Memory B cell (primary cell): ENCODE data around the gene ZNF76.
A peak's percentile ranks its signal among the peaks of the same experiment; 100 is the strongest.

Experiments
- ATAC-seq: fragments of 150-1000 bp; cut with Tn5 transposase; 2 replicates; pipeline ENCODE4 v1.10.0; 2021; ENCODE audit warnings: low read depth, mild to moderate bottlenecking, moderate library complexity
- DNase-seq, 2 donors: peaks; one replicate each; pipeline ENCODE4 v3.0.0; 2022; ENCODE audit warnings: low spot score in 2 of 2
- H3K27ac Mint-ChIP-seq: one replicate; pipeline ENCODE4 v1.8.0; 2022; ENCODE audit warnings: mild to moderate bottlenecking, moderate library complexity, mixed read lengths
- H3K27me3 Mint-ChIP-seq: one replicate; pipeline ENCODE4 v1.8.0; 2022; ENCODE audit warnings: mixed read lengths
- H3K36me3 Mint-ChIP-seq: one replicate; pipeline ENCODE4 v1.8.0; 2022; ENCODE audit warnings: mild to moderate bottlenecking, mixed read lengths
- H3K4me1 Mint-ChIP-seq: one replicate; pipeline ENCODE4 v1.8.0; 2022; ENCODE audit warnings: mixed read lengths
- H3K4me3 Mint-ChIP-seq: one replicate; pipeline ENCODE4 v1.8.0; 2022; ENCODE audit warnings: mild to moderate bottlenecking, moderate library complexity, mixed read lengths
- H3K9me3 Mint-ChIP-seq: one replicate; pipeline ENCODE4 v1.8.0; 2022; ENCODE audit warnings: mixed read lengths

The ZNF76 gene

DNA sequence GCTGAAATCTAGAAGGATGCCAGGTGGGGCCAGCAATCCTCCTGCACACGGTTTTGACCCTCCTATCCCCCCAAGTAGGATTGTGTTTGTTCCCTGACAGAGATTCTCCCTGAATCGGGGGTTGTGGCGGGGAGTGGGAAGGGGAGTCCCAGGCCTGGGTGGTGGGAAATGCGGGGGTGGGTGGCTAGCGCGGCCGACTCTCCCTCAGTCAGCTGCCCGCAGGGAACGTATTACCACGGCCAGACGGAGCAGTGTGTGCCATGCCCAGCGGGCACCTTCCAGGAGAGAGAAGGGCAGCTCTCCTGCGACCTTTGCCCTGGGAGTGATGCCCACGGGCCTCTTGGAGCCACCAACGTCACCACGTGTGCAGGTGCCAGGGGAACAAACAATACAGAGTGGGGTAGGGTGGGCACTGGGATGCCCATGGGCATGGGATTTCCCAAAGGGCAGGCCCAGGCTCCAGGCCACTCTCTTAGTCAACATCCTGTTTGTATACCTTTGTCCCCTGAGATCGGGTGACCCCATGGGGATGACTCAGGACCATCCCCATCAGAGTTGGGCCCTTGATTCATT, 16.1 kb upstream of the ZNF76 start:
- H3K4me1 Mint-ChIP-seq = peaks cover 11% of the 10 kb centered on the region
- ATAC-seq (no peak), DNase-seq (no peak)
- H3K9me3 Mint-ChIP-seq = no peaks in the 10 kb centered on the region
- H3K36me3 Mint-ChIP-seq = peaks cover 12% of the 10 kb centered on the region
- no peak overlapping the region for H3K4me3 Mint-ChIP-seq
- H3K27ac Mint-ChIP-seq = no peak overlapping the region
- peaks cover 1% of the 10 kb centered on the region for H3K27me3 Mint-ChIP-seq

DNA sequence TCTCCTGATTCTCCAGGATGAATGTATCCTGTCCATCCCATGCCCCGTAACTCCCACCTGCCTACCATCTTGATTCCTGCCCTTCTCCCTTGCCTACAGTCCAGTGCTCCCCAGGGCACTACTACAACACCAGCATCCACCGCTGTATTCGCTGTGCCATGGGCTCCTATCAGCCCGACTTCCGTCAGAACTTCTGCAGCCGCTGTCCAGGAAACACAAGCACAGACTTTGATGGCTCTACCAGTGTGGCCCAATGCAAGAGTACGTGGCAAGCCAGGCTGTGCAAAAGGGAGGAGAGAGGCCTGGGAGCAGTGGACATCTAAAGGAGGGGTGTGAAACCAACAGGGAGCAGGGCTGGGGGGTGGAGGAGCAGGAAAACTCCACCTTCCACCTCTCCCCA, 15.0 kb upstream of the ZNF76 start:
- H3K27me3 Mint-ChIP-seq = peaks cover 1% of the 10 kb centered on the region
- ATAC-seq = no peak
- H3K9me3 Mint-ChIP-seq = no peaks in the 10 kb centered on the region
- H3K4me1 Mint-ChIP-seq = peaks cover 11% of the 10 kb centered on the region
- H3K4me3 Mint-ChIP-seq = no peak overlapping the region
- no peak overlapping the region for H3K27ac Mint-ChIP-seq
- peaks cover 12% of the 10 kb centered on the region for H3K36me3 Mint-ChIP-seq
- DNase-seq = no peak

DNA sequence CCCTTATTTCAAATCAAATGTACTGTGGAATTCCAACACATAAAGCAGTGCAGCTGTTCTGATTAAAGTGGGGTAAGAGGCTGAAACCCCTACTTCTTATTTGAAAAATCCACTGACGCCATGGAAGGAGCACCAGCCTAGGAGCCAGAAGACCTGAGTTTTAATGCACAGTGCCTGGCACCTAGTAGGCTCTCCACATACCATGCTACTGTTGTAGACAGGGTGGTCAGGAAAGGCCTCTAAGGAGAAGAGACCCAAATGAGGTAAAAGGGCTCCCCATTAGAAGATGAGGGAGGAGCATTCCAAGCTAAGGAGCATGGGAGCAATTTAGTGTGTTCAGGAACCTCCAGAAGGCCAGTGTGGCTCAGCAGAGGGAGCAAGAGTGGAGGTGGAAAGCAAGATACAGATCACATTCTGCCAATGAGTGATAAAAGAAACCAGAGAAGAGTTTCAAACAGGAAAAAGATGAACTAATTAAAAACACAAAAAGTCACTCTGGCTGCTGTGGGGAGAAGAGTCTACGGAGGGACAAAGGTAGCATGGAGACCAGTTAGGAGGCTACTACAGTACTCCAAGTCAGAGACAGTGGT, 11.8 kb upstream of the ZNF76 start:
- Mint-ChIP-seq H3K4me1 (peaks cover 13% of the 10 kb centered on the region), H3K27ac (no peak overlapping the region), H3K9me3 (no peaks in the 10 kb centered on the region), H3K36me3 (peaks cover 16% of the 10 kb centered on the region), H3K4me3 (no peak overlapping the region), H3K27me3 (no peaks in the 10 kb centered on the region)
- ATAC-seq = no peak
- DNase-seq = no peak

DNA sequence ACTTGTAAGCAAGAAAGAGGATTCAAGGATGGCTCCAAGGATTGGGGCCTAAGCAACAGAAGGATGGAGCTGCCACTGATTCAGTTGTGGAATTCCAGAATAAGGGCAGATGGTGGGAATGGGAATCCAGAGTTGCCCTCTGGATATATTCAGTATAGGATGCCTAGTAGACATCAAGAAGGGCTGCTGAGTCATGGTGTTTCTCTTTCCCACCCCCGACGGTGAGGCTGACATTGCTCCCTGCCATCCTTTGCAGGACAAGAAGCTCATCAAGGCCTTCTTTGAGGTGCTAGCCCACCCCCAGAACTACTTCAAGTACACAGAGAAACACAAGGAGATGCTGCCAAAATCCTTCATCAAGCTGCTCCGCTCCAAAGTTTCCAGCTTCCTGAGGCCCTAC, 11.2 kb upstream of the ZNF76 start:
- H3K4me3 Mint-ChIP-seq = no peak overlapping the region
- peaks cover 16% of the 10 kb centered on the region for H3K36me3 Mint-ChIP-seq
- H3K4me1 Mint-ChIP-seq = peaks cover 13% of the 10 kb centered on the region
- no peaks in the 10 kb centered on the region for H3K27me3 Mint-ChIP-seq
- ATAC-seq (no peak), DNase-seq (no peak)
- no peaks in the 10 kb centered on the region for H3K9me3 Mint-ChIP-seq
- H3K27ac Mint-ChIP-seq = no peak overlapping the region

DNA sequence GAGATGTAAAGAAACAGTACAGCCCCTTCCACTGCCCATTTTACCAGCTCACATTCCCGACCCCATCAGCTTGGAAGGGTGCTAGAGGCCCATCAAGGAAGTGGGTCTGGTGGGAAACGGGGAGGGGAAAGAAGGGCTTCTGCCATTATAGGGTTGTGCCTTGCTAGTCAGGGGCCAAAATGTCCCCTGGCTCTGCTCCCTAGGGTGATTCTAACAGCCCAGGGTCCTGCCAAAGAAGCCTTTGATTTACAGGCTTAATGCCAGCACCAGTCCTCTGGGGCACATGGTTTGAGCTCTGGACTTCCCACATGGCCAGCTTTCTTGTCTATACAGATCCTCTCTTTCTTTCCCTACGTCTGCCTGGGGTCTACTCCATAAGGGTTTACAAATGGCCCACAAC, 10.6 kb upstream of the ZNF76 start:
- ATAC-seq = no peak
- Mint-ChIP-seq H3K9me3 (no peaks in the 10 kb centered on the region), H3K36me3 (peaks cover 16% of the 10 kb centered on the region), H3K4me3 (no peak overlapping the region), H3K27me3 (no peaks in the 10 kb centered on the region), H3K4me1 (peaks cover 15% of the 10 kb centered on the region), H3K27ac (no peak overlapping the region)
- DNase-seq = no peak

DNA sequence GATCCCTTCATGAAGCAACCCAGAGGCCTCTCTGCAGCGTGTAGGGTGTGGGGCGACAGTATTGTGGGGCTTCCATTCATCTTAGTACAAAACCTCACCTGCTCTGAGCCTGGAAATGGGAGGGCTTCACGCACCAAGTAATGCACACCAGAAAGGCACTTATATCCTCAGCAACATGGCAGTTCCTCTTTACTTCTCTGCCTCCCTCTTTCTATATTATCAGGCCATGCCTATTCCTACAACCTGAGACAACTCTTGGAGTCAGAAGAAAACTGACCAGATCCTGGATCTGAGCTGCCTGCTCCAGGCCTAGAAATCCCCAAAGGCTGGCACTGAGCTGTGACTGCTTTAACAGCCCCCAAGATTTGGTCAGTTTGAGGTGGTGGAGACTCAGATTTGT, 7.6 kb upstream of the ZNF76 start:
- Mint-ChIP-seq H3K9me3 (no peaks in the 10 kb centered on the region), H3K27me3 (no peaks in the 10 kb centered on the region), H3K36me3 (peaks cover 7% of the 10 kb centered on the region), H3K27ac (no peak overlapping the region), H3K4me1 (peaks cover 12% of the 10 kb centered on the region), H3K4me3 (no peak overlapping the region)
- ATAC-seq = no peak
- no peak for DNase-seq

DNA sequence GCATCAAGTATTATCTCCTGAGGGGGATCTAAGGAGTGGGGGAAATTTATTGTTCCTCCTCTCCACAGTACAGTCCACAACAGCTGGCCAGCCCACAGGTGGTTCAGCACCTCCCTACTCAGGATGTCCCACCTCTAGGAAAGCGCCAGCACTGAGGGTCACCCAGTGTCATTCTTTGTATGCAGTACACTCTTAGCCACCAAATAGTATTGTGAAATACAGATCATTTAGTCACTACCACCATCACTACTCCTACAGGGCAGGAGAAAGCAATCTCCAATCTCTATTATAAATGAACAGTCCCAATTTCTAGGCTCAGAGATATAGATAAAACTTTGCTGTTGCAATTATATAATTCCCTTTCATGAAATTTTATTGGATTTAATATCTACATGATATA, 6.3 kb upstream of the ZNF76 start:
- Mint-ChIP-seq H3K9me3 (no peaks in the 10 kb centered on the region), H3K36me3 (peaks cover 7% of the 10 kb centered on the region), H3K4me3 (no peak overlapping the region), H3K27ac (no peak overlapping the region), H3K27me3 (no peaks in the 10 kb centered on the region), H3K4me1 (peaks cover 9% of the 10 kb centered on the region)
- ATAC-seq (no peak), DNase-seq (no peak)

DNA sequence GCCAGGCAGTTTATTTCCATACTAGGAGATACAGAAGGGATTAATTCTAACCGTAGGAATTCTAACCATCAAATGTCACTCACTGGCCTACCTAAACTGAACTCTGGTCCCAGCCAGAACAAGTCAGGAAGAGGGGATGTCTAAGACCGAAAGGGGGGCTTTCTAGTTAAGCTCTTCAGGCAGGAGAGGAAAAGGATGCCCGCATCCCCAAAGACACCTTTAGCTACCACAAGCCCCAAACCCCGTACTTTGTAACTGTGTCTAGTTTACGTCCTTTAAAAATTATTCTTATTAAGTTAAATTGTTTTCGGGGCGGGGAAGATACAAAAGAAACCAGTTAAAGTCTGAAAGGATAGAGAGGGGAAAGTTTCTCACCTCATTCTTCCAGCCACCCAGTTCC, 1.2 kb upstream of the ZNF76 start:
- ATAC-seq (no peak), DNase-seq (no peak)
- Mint-ChIP-seq H3K4me3 (peak overlapping the region; percentile 99), H3K27ac (peak overlapping the region; percentile 97), H3K36me3 (peaks cover 1% of the 10 kb centered on the region), H3K9me3 (no peaks in the 10 kb centered on the region), H3K4me1 (peaks cover 29% of the 10 kb centered on the region), H3K27me3 (no peaks in the 10 kb centered on the region)

DNA sequence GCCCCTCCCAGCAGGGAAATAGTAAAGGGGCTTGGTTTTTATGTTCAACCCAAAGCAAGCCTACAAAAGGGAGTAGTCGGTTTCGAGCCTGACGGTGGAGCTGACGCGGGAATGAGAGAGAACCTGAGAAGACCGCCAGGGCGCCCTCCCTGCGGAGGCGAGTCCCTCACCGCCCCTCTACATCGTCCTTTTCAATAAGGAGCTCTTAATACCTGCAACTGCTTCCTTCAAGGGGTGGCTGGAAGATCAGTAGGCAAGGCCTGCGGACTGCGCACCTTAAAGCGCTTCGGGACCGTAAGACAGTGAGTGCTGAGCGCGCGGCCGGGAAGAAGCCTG, 709 bp upstream of the ZNF76 start:
- no peaks in the 10 kb centered on the region for H3K9me3 Mint-ChIP-seq
- H3K27ac Mint-ChIP-seq = peak overlapping the region; percentile 97
- no peak for DNase-seq
- H3K4me1 Mint-ChIP-seq = peaks cover 28% of the 10 kb centered on the region
- no peaks in the 10 kb centered on the region for H3K27me3 Mint-ChIP-seq
- ATAC-seq = peak; percentile 15
- H3K36me3 Mint-ChIP-seq = peaks cover 1% of the 10 kb centered on the region
- H3K4me3 Mint-ChIP-seq = peak overlapping the region; percentile 99

DNA sequence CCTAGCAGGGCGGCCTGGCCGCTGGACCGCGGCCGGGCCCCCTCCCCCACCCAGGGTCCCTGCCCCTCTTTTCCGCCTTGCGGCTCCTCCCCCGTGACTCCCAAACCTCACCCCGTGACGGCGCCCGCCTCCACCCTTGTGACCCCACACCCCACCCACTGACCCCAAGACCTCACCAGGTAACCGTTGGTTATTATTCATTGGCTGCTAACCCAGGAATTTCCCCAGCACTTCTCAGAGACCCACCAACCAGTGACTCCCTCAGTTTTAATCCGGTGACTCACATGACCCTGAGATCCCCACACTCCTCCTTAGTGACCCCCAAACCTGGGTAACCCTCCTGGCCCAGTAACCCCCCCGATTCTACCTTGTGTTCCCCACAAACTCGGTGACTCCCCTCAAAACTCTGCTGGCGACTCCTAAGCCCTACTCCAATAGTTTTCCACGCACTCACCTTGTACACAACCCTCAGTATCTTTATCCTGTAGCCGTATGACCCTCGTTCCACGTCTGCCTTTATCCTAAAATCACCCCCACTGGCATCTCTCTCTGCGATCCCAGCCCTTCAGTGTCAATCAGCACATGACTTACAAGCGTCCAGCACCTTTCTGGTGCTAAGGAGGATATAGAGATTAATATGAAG, 534 bp downstream of the ZNF76 start:
- peaks cover 34% of the 10 kb centered on the region for H3K4me1 Mint-ChIP-seq
- peak overlapping the region; percentile 87 for H3K4me3 Mint-ChIP-seq
- peak in 1 of 2 donors; percentile 83 for DNase-seq

DNA sequence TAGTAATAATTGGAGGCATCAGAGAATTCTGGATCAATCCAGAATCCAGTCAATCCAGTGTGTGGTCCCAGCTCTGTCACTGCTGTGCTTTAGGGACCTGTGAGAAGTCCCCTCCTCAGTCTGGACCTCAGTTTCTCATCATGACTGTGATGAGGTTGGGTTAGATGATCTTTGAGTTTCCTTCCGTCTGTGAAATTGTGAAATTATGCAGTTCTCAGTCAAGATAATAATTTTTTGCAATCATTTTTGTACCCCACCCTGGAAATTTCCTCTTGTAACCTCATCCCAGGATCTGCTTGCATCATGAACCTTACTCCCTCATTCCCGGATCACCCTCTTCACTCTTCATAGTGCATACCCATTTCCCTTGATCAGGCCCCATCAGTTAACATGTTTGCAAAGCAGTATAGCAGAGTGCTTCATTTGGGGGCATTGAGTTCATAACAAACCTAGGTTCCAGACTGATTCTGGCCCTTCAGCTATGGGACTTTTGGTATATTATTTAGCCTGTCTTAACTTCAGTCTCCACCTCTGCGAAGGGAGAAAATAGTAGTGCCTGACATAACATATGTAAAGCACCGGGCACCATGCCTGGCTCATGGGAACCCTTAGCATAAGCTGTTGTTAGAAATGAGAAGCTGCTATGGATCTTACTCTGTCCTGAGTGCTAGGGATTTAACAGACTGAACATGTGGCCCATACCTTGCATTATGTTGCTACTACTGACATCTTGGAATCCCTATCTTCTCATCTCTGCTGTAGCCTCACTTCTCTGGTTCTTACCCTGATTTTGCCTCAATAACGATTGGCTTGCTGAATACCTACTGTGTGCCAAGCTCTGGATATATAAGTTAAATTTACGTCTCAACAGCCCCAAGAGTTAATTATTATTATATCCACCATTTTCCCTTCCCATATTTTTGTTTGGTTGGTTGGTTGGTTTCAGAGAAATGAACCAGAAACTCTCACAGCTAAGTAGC, 1.3 kb downstream of the ZNF76 start:
- ATAC-seq (no peak), DNase-seq (no peak)
- Mint-ChIP-seq H3K27me3 (no peaks in the 10 kb centered on the region), H3K36me3 (peaks cover 2% of the 10 kb centered on the region), H3K4me3 (peak overlapping the region; percentile 87), H3K4me1 (peaks cover 39% of the 10 kb centered on the region), H3K9me3 (no peaks in the 10 kb centered on the region), H3K27ac (peak overlapping the region; percentile 97)

More for the DNA sequence above, 534 bp downstream of the ZNF76 start:
- H3K36me3 Mint-ChIP-seq = peaks cover under 1% of the 10 kb centered on the region
- H3K9me3 Mint-ChIP-seq = no peaks in the 10 kb centered on the region
- H3K27ac Mint-ChIP-seq = peak overlapping the region; percentile 97
- peak; percentile 68 for ATAC-seq
- no peaks in the 10 kb centered on the region for H3K27me3 Mint-ChIP-seq

DNA sequence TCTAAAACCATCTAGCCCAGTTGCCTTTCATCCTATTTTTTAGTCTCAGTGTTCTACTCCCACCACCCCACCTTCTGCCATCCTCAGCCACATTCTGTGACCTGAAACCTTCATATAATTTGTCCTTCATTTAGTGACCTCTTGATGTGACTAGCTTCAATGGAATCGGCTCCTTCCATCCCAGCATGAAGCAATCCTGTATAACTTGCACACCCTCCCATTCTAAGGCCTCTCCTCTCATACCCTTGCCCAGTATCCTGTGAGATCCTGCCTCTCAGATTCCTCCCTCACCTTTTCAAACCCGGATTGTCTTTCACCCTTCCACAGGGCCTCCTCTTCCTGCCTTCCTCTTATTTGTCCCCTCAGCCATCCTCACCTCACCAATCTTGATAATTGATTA, 3.1 kb downstream of the ZNF76 start:
- ATAC-seq = no peak
- peak overlapping the region; percentile 97 for H3K27ac Mint-ChIP-seq
- H3K9me3 Mint-ChIP-seq = no peaks in the 10 kb centered on the region
- peaks cover 4% of the 10 kb centered on the region for H3K36me3 Mint-ChIP-seq
- H3K27me3 Mint-ChIP-seq = no peaks in the 10 kb centered on the region
- DNase-seq = no peak
- peaks cover 39% of the 10 kb centered on the region for H3K4me1 Mint-ChIP-seq
- H3K4me3 Mint-ChIP-seq = no peak overlapping the region

DNA sequence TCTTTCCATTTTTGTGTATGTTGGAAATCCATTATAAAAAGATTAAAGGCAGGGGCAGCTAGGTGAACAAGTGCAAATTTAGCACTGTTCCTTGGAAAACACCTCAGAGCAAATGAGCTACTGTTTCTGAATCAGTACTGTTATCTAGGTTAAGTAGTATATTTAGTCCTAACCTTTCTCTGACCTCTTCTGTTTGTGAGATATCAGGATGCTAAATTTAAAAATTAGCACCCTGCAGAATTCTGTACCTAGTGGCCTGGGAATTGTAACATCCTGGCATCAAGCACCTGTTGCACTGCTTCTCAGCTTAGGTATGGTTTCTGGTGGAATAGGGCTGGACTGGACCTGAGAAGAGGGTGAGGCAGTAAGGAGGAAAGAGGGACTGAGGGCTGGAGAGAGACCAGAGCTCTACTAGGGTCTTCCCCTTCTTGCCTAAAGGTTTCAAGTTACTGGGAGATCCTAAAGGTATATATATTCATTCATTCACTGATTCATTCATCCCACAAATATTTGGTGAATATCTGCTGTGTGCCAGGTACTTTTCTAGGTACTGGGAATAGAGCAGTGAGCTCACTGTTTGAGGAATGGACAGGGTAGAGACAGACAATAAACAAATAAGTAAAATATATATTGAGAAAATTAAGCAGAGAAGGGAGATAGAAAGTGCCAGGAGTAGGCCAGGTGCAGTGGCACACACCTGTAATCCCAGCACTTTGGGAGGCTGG, 5.2 kb downstream of the ZNF76 start:
- Mint-ChIP-seq H3K36me3 (peaks cover 4% of the 10 kb centered on the region), H3K27me3 (no peaks in the 10 kb centered on the region), H3K4me3 (no peak overlapping the region), H3K27ac (peak overlapping the region; percentile 72), H3K9me3 (no peaks in the 10 kb centered on the region), H3K4me1 (peaks cover 36% of the 10 kb centered on the region)
- DNase-seq (no peak), ATAC-seq (no peak)
